Measurements from ENCODE around the gene DGKZ. TPM values are rescaled to one million over a fixed set of nuclear protein-coding genes. Genes with fewer than 3 reads are reported as not detected.

DGKZ gene
- total and polyA plus RNA-seq, 10 of the 15 experiments (the other 5 are each of a cell fraction or from before 2014, with no cell fraction given): 0.50 to 78.4 (median 39.5) TPM

- DNase-seq (ENCODE audit: low read depth, low spot score) (no peak), ATAC-seq (no peak), FAIRE-seq (no peak)
- H4K20me1 ChIP-seq (ENCODE audit: control insufficient read depth, insufficient read depth): no peaks in the 10 kb centered on the region
- RAD21 ChIA-PET (ENCODE audit: unreplicated experiment): no interaction called here
- in situ Hi-C loops (cut with MboI): no loop called here
- H3K9me3 ChIP-seq (replicated peaks; ENCODE audit: control insufficient read depth, insufficient read depth, low read length): no peaks in the 10 kb centered on the region
- no peaks in the 10 kb centered on the region for H3K79me2 ChIP-seq (ENCODE audit: control insufficient read depth, insufficient read depth, low read length)
- POLR2A ChIA-PET: no interaction called here
- BruUV-seq (replicated peaks): no TSS peak
- SMC1A ChIA-PET (ENCODE audit: uncharacterized antibody, unreplicated experiment): no interaction called here
- H3K4me1 ChIP-seq (ENCODE audit: control insufficient read depth, insufficient read depth, low read length): peaks cover 11% of the 10 kb centered on the region
- no peak overlapping the region for H2AFZ ChIP-seq (ENCODE audit: control insufficient read depth, low read depth, low read length)
- CTCF ChIA-PET: no interaction called here
- no peak overlapping the region for H3K9ac ChIP-seq (ENCODE audit: control insufficient read depth, insufficient read depth, low read length)
- H3K4me2 ChIP-seq (ENCODE audit: control insufficient read depth, insufficient read depth): no peak overlapping the region
- H3K36me3 ChIP-seq (ENCODE audit: control insufficient read depth in 2 of 2, insufficient read depth in 2 of 2, low read length in 1 of 2): no peaks in the 10 kb centered on the region
- TF ChIP-seq BCL11A (IDR thresholded peaks at IDR 0.05; ENCODE audit: low read depth, low read length) (no peak), TCF12 (IDR thresholded peaks at IDR 0.05; ENCODE audit: low read depth, low read length) (no peak)
- H3K4me3 ChIP-seq: no peak overlapping the region
- H3K27ac ChIP-seq (ENCODE audit: control insufficient read depth, insufficient read depth): no peak overlapping the region
- intact Hi-C loops (cut with micrococcal nuclease; ENCODE audit: unreplicated experiment): no loop called here
- 76% methylated on average over 21 of the region's 25 CpGs for WGBS (ENCODE audit: insufficient coverage, insufficient replicate concordance, low lambda C conversion rate, missing lambda C conversion rate)
- peaks cover 16 to 28% of the 10 kb centered on the region in 2 experiments for H3K27me3 ChIP-seq (replicated peaks in 1 of 2; ENCODE audit: control insufficient read depth in 2 of 2, insufficient read depth in 2 of 2, low read length in 1 of 2)
These were observed 38.8 kb downstream of the DGKZ start for GRCh38 chr11:46386005-46386578.

- Histone ChIP-seq H4K20me1 (ENCODE audit: control insufficient read depth, insufficient read depth) (no peaks in the 10 kb centered on the region), H3K36me3 (ENCODE audit: control insufficient read depth in 2 of 2, insufficient read depth in 2 of 2, low read length in 1 of 2) (no peaks in the 10 kb centered on the region), H3K79me2 (ENCODE audit: control insufficient read depth, insufficient read depth, low read length) (no peaks in the 10 kb centered on the region), H2AFZ (ENCODE audit: control insufficient read depth, low read depth, low read length) (no peak overlapping the region), H3K9ac (ENCODE audit: control insufficient read depth, insufficient read depth, low read length) (no peak overlapping the region), H3K27me3 (replicated peaks in 1 of 2; ENCODE audit: control insufficient read depth in 2 of 2, insufficient read depth in 2 of 2, low read length in 1 of 2) (peaks cover 19 to 28% of the 10 kb centered on the region in 2 experiments), H3K27ac (ENCODE audit: control insufficient read depth, insufficient read depth) (no peak overlapping the region), H3K4me3 (no peak overlapping the region), H3K4me2 (ENCODE audit: control insufficient read depth, insufficient read depth) (no peak overlapping the region), H3K9me3 (replicated peaks; ENCODE audit: control insufficient read depth, insufficient read depth, low read length) (no peaks in the 10 kb centered on the region), H3K4me1 (ENCODE audit: control insufficient read depth, insufficient read depth, low read length) (peaks cover 11% of the 10 kb centered on the region)
- DNase-seq (ENCODE audit: low read depth, low spot score) (no peak), FAIRE-seq (no peak), ATAC-seq (no peak)
- intact Hi-C loops (cut with micrococcal nuclease; ENCODE audit: unreplicated experiment) (no loop called here), in situ Hi-C loops (cut with MboI) (no loop called here)
- ChIA-PET CTCF (interaction anchor here (1.2 to 4.1 kb wide), 3 partner anchors 34 to 151 kb away, joined by 4 to 35 read pairs (median 18); no protein-coding TSS in a partner anchor), POLR2A (no interaction called here), SMC1A (ENCODE audit: uncharacterized antibody, unreplicated experiment) (interaction anchor here (0.8 to 1.0 kb wide), 3 partner anchors 26 to 232 kb away, joined by 3 to 4 read pairs (median 3); no protein-coding TSS in a partner anchor), RAD21 (ENCODE audit: unreplicated experiment) (interaction anchor here (2.7 kb wide), 1 partner anchor 33 kb away, joined by 13 read pairs; no protein-coding TSS in a partner anchor)
- no TSS peak for BruUV-seq (replicated peaks)
- 69% methylated on average over 3 of the region's 4 CpGs for WGBS (ENCODE audit: insufficient coverage, insufficient replicate concordance, low lambda C conversion rate, missing lambda C conversion rate)
- no peak for TF ChIP-seq JUND (IDR thresholded peaks at IDR 0.05; ENCODE audit: low read depth, low read length)
- no peak for TF ChIP-seq CBFB (IDR thresholded peaks at IDR 0.05; ENCODE audit: low read depth)
- TF ChIP-seq ZNF274 (IDR thresholded peaks at IDR 0.05; ENCODE audit: insufficient read depth, insufficient read length): no peak
- TF ChIP-seq TBL1XR1 (IDR thresholded peaks at IDR 0.05; ENCODE audit: low read depth, low read length): no peak
- no peak for TF ChIP-seq CBX5 (IDR thresholded peaks at IDR 0.05; ENCODE audit: low read depth)
- no peak for TF ChIP-seq ZBTB11 (CRISPR knock-in tag; IDR thresholded peaks at IDR 0.05)
- no peak for TF ChIP-seq LARP7 (IDR thresholded peaks at IDR 0.05)
- no peak for TF ChIP-seq ZBTB33 (IDR thresholded peaks at IDR 0.05)
- no peak for TF ChIP-seq NRF1 (conservative IDR thresholded peaks at IDR 0.05; ENCODE audit: low read depth, low read length)
- no peak for TF ChIP-seq CHD1 (IDR thresholded peaks at IDR 0.05; ENCODE audit: low read depth, low read length)
These were observed 39.4 kb downstream of the DGKZ start for GRCh38 chr11:46386674-46387073.

Data from GM12878 (cell line).